Measurements from ENCODE around the gene ARID4B.

DNA sequence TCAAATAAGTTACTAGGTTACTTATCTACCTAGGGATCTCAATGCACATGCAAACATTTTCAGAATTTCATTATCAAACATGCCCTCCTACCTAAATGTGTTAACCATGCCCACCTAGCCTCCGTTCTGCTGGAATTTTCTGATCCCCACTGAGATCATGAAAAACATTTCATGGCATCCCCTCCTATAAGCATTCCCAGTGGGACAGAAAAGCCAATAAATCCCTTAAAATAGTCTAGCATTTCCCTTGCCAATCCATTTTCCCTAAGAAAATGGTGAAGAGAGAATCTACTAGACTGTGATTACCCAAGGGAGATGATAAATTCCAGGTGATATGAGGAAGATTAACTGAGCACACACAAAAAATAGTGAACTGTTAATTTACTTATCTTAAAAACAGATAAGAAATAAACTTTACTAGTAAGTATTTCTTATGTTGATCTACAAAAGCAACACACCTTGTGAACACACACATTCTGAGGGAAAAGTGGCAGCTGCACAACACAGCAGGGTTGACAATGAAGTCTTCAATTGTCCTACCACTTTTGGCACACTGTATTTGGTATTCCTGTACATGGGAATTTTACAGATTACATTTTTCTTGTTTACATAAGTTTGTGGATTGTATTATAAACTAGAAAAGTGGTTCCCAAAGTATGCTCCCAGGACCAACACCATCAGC is 49.6 kb downstream of the ARID4B start:
- TF ChIP-seq CTCF (conservative IDR thresholded peaks at IDR 0.05; ENCODE audit: low read length) (no peak), EZH2phosphoT487 (IDR thresholded peaks at IDR 0.05; ENCODE audit: borderline replicate concordance) (no peak)

Data from Loucy (cell line).